ENCODE results near the gene STXBP2.

Gene STXBP2

GRCh38 chr19:7681340-7682174, 44.6 kb downstream of the STXBP2 start:
- no peak for DNase-seq

- DNase-seq = no peak
Observed at GRCh38 chr19:7682175-7682855, 45.4 kb downstream of the STXBP2 start.

- DNase-seq = no peak
Observed at GRCh38 chr19:7685546-7686445, 48.9 kb downstream of the STXBP2 start.

- DNase-seq = no peak
Observed at GRCh38 chr19:7687177-7687576, 50.3 kb downstream of the STXBP2 start.

- no peak for DNase-seq
Observed at GRCh38 chr19:7689165-7689564, 52.3 kb downstream of the STXBP2 start.

GRCh38 chr19:7690779-7691258, 53.9 kb downstream of the STXBP2 start:
- DNase-seq = no peak

- no peak for DNase-seq
Observed at GRCh38 chr19:7691497-7691896, 54.6 kb downstream of the STXBP2 start.

- no peak for DNase-seq
Observed at GRCh38 chr19:7692417-7693088, 55.6 kb downstream of the STXBP2 start.

GRCh38 chr19:7694499-7694898, 57.6 kb downstream of the STXBP2 start:
- no peak for DNase-seq

All from NCI-H187 treated with DMSO at 0.1 percent for 48 hours (cell line).